ENCODE results near the gene RBM38. TPM values are rescaled to one million over a fixed set of nuclear protein-coding genes. Genes with fewer than 3 reads are reported as not detected.

Gene RBM38
- total RNA-seq, 1 experiment from 2014 or later: 52.7 TPM

- ChIA-PET CTCF (no interaction called here), POLR2A (ENCODE audit: low non-redundant PET) (interaction anchor here (0.7 kb wide), 1 partner anchor 116 kb away, joined by 3 read pairs; no protein-coding TSS in a partner anchor)
- H3K27ac ChIP-seq (ENCODE audit: low read depth, low read length, poor library complexity, severe bottlenecking): no peak overlapping the region
- H3K4me1 ChIP-seq (ENCODE audit: insufficient read depth, low read length, poor library complexity, severe bottlenecking): peaks cover 9% of the 10 kb centered on the region
- TF ChIP-seq EZH2 (IDR thresholded peaks at IDR 0.05; ENCODE audit: borderline replicate concordance, low read depth, low read length, poor library complexity, severe bottlenecking) (no peak), CTCF (conservative IDR thresholded peaks at IDR 0.05; ENCODE audit: low read depth, low read length) (no peak)
- H3K4me3 ChIP-seq (ENCODE audit: low read depth, low read length, poor library complexity, severe bottlenecking): no peak overlapping the region
- intact Hi-C loops (cut with micrococcal nuclease; ENCODE audit: unreplicated experiment): no loop called here
- peaks cover 41% of the 10 kb centered on the region for H3K36me3 ChIP-seq (ENCODE audit: insufficient read depth, low read length, poor library complexity, severe bottlenecking)
- no TSS peak for BruUV-seq (replicated peaks)
- H3K27me3 ChIP-seq (replicated peaks; ENCODE audit: insufficient read depth, low read depth, low read length, poor library complexity): no peaks in the 10 kb centered on the region
- no peaks in the 10 kb centered on the region for H3K9me3 ChIP-seq (ENCODE audit: low read depth, low read length, poor library complexity, severe bottlenecking)
- DNase-seq (ENCODE audit: low spot score): no peak
Measured at GRCh38 chr20:57396212-57396983, 5.2 kb downstream of the RBM38 start.

GRCh38 chr20:57396984-57397692 is 5.9 kb downstream of the RBM38 start:
- Histone ChIP-seq H3K36me3 (ENCODE audit: insufficient read depth, low read length, poor library complexity, severe bottlenecking) (peaks cover 41% of the 10 kb centered on the region), H3K9me3 (ENCODE audit: low read depth, low read length, poor library complexity, severe bottlenecking) (no peaks in the 10 kb centered on the region), H3K27ac (ENCODE audit: low read depth, low read length, poor library complexity, severe bottlenecking) (no peak overlapping the region), H3K4me3 (ENCODE audit: low read depth, low read length, poor library complexity, severe bottlenecking) (no peak overlapping the region), H3K4me1 (ENCODE audit: insufficient read depth, low read length, poor library complexity, severe bottlenecking) (peaks cover 9% of the 10 kb centered on the region), H3K27me3 (replicated peaks; ENCODE audit: insufficient read depth, low read depth, low read length, poor library complexity) (no peaks in the 10 kb centered on the region)
- TF ChIP-seq CTCF (conservative IDR thresholded peaks at IDR 0.05; ENCODE audit: low read depth, low read length) (no peak), EZH2 (IDR thresholded peaks at IDR 0.05; ENCODE audit: borderline replicate concordance, low read depth, low read length, poor library complexity, severe bottlenecking) (no peak)
- POLR2A ChIA-PET (ENCODE audit: low non-redundant PET): interaction anchor here (0.7 kb wide), 1 partner anchor 117 kb away, joined by 3 read pairs; no protein-coding TSS in a partner anchor
- no TSS peak for BruUV-seq (replicated peaks)
- intact Hi-C loops (cut with micrococcal nuclease; ENCODE audit: unreplicated experiment): no loop called here
- CTCF ChIA-PET: no interaction called here
- no peak for DNase-seq (ENCODE audit: low spot score)

- H3K27me3 ChIP-seq (replicated peaks; ENCODE audit: insufficient read depth, low read depth, low read length, poor library complexity): no peaks in the 10 kb centered on the region
- POLR2A ChIA-PET (ENCODE audit: low non-redundant PET): no interaction called here
- no peak overlapping the region for H3K27ac ChIP-seq (ENCODE audit: low read depth, low read length, poor library complexity, severe bottlenecking)
- intact Hi-C loops (cut with micrococcal nuclease; ENCODE audit: unreplicated experiment): no loop called here
- DNase-seq (ENCODE audit: low spot score): no peak
- CTCF ChIA-PET: no interaction called here
- peaks cover 44% of the 10 kb centered on the region for H3K36me3 ChIP-seq (ENCODE audit: insufficient read depth, low read length, poor library complexity, severe bottlenecking)
- H3K4me1 ChIP-seq (ENCODE audit: insufficient read depth, low read length, poor library complexity, severe bottlenecking): peaks cover 4% of the 10 kb centered on the region
- no peaks in the 10 kb centered on the region for H3K9me3 ChIP-seq (ENCODE audit: low read depth, low read length, poor library complexity, severe bottlenecking)
- H3K4me3 ChIP-seq (ENCODE audit: low read depth, low read length, poor library complexity, severe bottlenecking): no peak overlapping the region
- no peak for TF ChIP-seq CTCF (conservative IDR thresholded peaks at IDR 0.05; ENCODE audit: low read depth, low read length)
- no peak for TF ChIP-seq EZH2 (IDR thresholded peaks at IDR 0.05; ENCODE audit: borderline replicate concordance, low read depth, low read length, poor library complexity, severe bottlenecking)
- no TSS peak for BruUV-seq (replicated peaks)
Measured at GRCh38 chr20:57397693-57398108, 6.5 kb downstream of the RBM38 start.

Data from A673 (cell line).